GM19452 (cell line): Measurements from ENCODE around the gene RELL2.

Experiments used
- ATAC-seq: cut with Tn5 transposase; IDR thresholded peaks from one replicate; pipeline ENCODE4 v1.9.1; 2021; ENCODE audit not compliant: unreplicated experiment

Gene RELL2

DNA sequence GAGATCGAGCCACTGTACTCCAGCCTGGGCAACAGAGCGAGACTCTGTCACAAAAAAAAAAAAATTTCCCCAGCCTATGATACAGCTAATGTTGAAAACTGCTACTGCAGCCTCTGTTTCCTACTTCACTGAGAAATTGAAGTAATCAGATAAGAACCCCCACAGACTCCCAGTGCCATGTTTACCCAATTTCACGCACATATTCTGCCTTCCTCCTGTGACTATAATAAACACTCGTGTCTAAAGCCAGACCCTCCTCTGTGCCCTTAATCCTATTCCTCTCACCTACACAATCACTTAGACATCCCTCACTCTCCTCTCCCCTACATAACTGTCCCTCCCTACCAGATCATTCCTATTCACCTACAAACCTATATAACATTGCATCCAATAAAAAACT lies 38.9 kb downstream of the RELL2 start:
- no peak for ATAC-seq

DNA sequence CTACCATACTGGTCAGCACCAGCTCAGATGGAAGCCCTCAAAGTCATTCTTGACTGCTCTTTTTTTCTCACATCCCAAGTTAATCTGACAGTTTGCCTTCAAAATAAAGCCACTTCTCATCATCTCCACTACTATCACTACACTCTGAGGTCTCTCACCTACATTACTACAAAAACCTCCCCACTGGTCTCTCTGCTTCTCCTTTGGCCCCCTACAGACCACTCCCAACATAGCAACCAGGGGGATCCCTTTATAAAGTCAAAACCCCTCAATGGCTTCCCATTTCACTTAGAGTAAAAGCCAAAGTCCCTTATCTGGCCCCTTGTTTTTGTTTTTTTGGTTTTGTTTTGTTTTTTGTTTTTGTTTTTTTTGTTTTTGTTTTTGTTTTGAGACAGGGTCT lies 40.6 kb downstream of the RELL2 start:
- ATAC-seq = no peak

DNA sequence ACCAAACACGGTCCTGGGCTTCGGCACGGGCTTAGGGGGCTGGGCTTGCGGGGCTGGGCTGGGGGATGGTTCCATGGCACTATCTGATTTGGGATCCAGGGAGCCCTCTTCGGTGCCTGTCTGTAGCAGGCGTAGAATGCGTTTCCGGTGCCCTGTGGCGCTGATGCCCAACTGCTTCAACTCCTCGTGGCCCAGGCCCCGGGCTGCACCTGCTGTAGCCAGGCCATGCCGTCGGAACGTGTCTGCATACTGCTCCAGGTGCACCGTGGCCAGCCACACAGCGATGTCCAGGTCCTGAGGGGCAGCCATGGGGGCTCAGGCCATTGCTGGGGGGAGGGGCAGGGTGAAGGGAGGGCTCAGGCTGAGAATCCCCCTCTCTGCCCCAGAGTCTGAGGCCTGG lies 43.4 kb downstream of the RELL2 start:
- ATAC-seq = no peak

DNA sequence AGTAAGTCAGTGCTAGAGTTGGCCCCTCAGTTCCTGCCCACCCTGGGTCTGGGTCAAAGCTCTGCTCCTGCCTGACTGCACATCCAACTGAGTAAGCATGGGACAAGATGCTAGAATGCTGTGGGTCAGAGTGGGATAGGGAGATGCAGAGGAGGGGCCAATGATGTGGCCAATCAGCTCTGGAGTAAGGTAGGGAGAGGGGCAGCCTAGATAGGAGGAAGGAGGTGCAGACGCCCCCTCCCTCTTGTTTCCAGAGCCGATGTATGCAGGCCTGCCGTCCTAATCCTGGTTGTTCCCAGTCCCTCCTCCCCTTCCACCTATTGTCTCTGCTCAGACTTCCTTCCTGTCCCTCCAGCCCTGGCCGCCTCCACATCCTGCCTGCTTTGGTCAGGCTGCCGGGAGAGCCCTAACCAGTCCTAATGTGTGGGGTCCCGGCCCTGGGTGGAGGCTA lies 44.0 kb downstream of the RELL2 start:
- no peak for ATAC-seq

DNA sequence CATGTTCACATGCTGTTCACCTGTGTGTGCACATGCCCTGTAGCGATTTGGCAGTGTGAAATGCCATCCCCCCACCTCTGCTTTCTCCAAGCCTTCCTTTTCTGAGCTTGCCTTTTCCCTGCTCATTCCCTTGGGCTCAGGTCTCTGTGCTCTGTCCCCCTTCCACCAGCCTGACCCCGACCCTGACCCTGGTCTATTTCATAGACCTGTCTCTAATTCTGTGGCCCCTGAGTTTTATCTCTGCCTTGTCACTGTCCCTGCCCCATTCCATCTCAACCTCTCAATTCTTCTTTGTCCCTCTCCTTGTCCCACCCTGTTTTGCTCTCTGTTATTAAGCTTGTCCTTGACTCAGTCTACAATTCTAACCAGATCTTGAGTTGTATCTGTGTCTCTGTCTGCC lies 44.5 kb downstream of the RELL2 start:
- ATAC-seq = no peak

DNA sequence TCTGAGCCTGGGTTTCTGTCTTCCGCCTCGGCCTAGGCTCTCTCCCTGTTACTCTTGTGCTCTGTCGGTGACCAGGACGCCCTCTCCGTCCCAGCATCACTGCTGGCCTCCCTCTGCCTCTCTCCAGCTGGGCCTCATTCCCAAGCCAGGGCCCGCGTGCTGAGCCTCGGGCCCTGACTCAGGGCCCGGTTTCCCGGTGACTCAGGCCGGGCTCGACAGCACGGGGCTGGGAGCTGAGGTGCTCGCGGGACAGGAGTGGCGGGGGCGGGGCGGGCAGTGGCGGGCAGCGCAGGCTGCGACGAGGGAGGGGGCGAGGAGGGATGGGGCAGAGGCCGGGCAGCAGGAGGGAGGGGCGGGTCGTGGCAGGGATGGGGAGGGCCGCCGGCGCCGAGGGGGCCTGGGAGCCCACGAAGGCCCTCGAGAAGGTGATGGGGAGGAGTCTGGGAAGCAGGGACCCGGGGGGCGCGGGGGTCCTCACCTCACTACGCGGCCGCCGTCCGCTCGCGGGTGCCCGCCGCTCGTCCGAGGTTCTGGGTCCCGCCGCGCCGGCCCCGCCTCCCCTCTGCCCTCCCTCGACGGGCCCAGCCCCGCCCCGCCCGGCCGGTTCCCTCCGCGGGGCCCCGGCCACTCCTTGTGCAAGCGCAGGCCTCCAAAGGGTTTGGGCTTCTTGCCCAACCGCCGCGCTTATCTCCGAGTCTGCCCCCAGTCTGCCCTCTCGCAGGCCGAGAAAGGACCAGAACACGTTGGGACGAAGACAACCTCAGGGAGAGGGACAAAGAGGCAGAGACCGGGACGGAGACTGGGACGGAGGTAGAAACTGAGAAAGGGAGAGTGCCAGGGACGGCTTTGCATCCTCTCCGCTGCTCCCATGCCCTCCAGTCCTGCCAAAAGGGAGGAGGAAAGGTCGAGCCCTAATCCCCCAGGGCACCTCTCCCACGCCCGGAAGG lies 45.2 kb downstream of the RELL2 start, which contains the start of gene ARAP3:
Gene ARAP3 (minus strand): TSS at position 536 of the 947 bp plus-strand sequence. CDS start 1,744 bp downstream, outside the sequence.
- no peak for ATAC-seq

DNA sequence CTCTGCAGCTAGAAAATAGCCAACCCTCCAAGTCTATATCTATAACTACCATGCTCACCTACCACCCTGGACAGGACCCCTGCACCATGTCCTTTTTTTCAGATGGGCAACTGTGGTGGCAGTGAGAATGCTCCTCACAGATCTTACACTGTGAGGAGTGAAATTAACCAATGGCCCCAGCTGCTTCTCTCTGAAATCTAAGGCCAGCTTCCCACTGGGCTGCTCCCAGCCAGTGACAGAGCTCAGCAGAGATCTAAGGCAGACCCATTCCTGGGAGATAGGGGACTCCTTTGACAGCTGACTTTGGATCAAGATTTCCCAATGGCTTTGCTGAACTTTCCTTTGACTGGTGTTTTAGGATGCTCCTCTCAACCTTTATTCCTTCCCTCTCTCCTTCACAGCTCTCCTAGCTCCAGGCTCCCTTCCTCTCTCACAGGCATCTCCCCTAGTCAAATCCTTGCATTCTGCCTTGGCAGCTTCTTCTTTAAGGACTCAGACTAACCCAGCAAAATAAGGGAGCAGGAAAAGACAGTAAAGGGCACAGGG lies 46.9 kb downstream of the RELL2 start:
- no peak for ATAC-seq

DNA sequence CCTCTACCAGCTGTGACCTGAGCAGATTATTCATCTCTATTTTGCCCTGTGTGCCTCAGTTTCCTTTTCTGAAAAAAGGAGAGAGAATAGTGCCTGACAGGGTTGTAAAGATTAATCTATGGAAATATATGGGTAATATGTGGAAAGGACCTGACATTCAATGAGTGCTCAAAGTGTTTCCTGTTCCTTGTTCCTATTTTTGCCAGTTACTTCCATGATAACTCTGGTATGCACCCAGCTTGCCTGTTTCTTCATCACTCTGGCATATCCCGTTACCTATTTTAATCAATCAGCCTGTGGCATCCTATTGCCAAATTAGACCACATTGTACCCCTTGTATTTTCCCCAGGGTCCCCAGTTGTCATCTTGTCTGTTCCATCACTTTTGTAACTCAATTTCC lies 48.8 kb downstream of the RELL2 start:
- ATAC-seq = no peak

DNA sequence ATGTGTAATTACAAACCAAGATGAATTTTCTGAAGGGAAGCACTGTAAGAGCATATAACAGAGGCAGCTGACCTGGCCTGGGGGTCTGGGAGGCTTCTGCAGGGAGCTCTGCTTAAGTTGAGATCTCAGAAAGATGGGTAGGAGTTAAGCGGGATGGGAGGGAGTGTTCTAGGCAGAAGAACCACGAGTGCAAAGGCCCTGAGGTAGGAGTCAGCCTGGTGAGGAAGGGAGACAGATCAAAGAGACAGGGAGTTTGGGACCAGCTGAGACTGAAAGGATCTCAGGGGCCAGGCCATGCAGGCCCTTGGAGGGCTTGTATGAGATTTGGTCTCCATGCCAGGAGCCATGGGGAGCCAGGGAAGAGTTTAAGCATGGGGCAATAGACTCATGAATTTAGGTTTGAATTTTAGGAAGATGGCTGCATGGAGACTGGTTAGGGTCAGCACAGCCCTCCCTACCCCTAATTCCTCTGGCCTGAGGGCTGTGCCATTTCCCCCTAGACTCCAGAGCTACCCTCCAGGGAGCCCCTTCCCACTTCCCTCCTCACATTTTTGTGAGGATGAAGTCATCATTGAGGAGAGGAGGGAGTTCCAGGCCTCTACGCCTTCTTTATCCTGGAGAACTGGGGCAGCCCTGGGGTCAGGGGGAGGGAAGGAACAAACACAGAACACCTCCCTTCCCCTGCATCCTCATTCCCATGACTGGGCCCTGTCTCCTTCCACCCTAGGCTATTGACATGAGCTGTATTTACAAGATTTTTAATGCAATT lies 50.0 kb downstream of the RELL2 start:
- ATAC-seq = no peak
